HepG2 (cell line): ENCODE data around the gene CEP170. TPM values are rescaled to one million over a fixed set of nuclear protein-coding genes. Genes with fewer than 3 reads are reported as not detected.

ENCODE experiments used
- ARID4A ChIP-seq: sonication (generic); formaldehyde crosslinking; IDR thresholded peaks from 2 replicates; pipeline ENCODE4 v1.5.0; 2020; ENCODE audit warnings: mild to moderate bottlenecking, missing genetic modification reagents, borderline replicate concordance
- ASH2L ChIP-seq: fragments of 300-600, 200-600 bp; sonication (generic); IDR thresholded peaks from 2 replicates; pipeline ENCODE4 v1.7.0; 2017; ENCODE audit warnings: low read depth, mild to moderate bottlenecking, moderate library complexity, mixed read lengths, low read length; ENCODE audit not compliant: insufficient read length
- ATF1 ChIP-seq: IDR thresholded peaks from 2 replicates; pipeline ENCODE4 v1.6.1; 2016; ENCODE audit warnings: mild to moderate bottlenecking, control low read depth
- ESRRA ChIP-seq: sonication (generic); formaldehyde crosslinking; IDR thresholded peaks from 2 replicates; pipeline ENCODE4 v1.5.1; 2020; ENCODE audit warnings: mild to moderate bottlenecking, low read depth, missing genetic modification reagents
- FLYWCH1 ChIP-seq: sonication (generic); formaldehyde crosslinking; IDR thresholded peaks from 2 replicates; pipeline ENCODE4 v1.8.1; 2023; ENCODE audit warnings: mild to moderate bottlenecking, missing genetic modification reagents
- MAZ ChIP-seq, 2 experiments: sonication (generic) in 1 of 2; formaldehyde crosslinking in 1 of 2; IDR thresholded peaks; 2 replicates each; pipeline versions ENCODE4 v1.5.0 to v1.6.1; 2012 to 2020; ENCODE audit warnings: low read depth in 2 of 2, mild to moderate bottlenecking in 2 of 2, borderline replicate concordance in 1 of 2, improper control_type of control experiment in 1 of 2, low read length in 1 of 2, missing genetic modification reagents in 1 of 2, moderate library complexity in 1 of 2
- MED8 ChIP-seq: sonication (generic); formaldehyde crosslinking; IDR thresholded peaks from 2 replicates; pipeline ENCODE4 v1.8.1; 2023; ENCODE audit warnings: mild to moderate bottlenecking, missing genetic modification reagents; ENCODE audit not compliant: insufficient replicate concordance
- PHF20 ChIP-seq: sonication (generic); formaldehyde crosslinking; IDR thresholded peaks from 2 replicates; pipeline ENCODE4 v1.5.0; 2020; ENCODE audit warnings: mild to moderate bottlenecking, missing genetic modification reagents
- RAD21 ChIP-seq: fragments of 450-650 bp; formaldehyde crosslinking; IDR thresholded peaks from 2 replicates; pipeline ENCODE4 v1.5.0; 2020; ENCODE audit warnings: mild to moderate bottlenecking
- SRSF1 ChIP-seq: fragments of 200-400 bp; formaldehyde crosslinking; optimal IDR thresholded peaks from 2 replicates; pipeline ENCODE3; 2017; ENCODE audit warnings: mild to moderate bottlenecking, low read depth, low read length, moderate library complexity
- TFDP1 ChIP-seq: IDR thresholded peaks from 2 replicates; pipeline ENCODE4 v1.6.1; 2016; ENCODE audit warnings: missing compliant biosample characterization, missing genetic modification reagents, borderline replicate concordance
- TGIF2 ChIP-seq: IDR thresholded peaks from 2 replicates; pipeline ENCODE4 v1.6.1; 2016; ENCODE audit warnings: control low read depth, missing compliant biosample characterization
- YY1 ChIP-seq: IDR thresholded peaks from 2 replicates; pipeline ENCODE4 v1.6.1; 2011; ENCODE audit warnings: low read length, low read depth, moderate library complexity, mild to moderate bottlenecking; ENCODE audit not compliant: insufficient read depth, insufficient replicate concordance
- ZNF230 ChIP-seq: sonication (generic); formaldehyde crosslinking; IDR thresholded peaks from 2 replicates; pipeline ENCODE4 v1.4.0; 2020; ENCODE audit warnings: mild to moderate bottlenecking, missing genetic modification reagents
- ZNF549 ChIP-seq: sonication (generic); formaldehyde crosslinking; IDR thresholded peaks from 2 replicates; pipeline ENCODE4 v1.5.0; 2020; ENCODE audit warnings: missing genetic modification reagents
- ZNF577 ChIP-seq: sonication (generic); formaldehyde crosslinking; IDR thresholded peaks from 2 replicates; pipeline ENCODE4 v1.4.0; 2020; ENCODE audit warnings: mild to moderate bottlenecking, low read depth, missing genetic modification reagents, borderline replicate concordance
- polyA plus RNA-seq, 8 experiments: library from polyadenylated mRNA; depleted of rRNA in 3 of 8; stranded (reverse) in 7 of 8; unstranded in 1 of 8; fragments of >200 nt; fragmentation: Illumina TruSeq in 4 of 8; extraction: Trizol in 4 of 8; gene quantifications; 2 replicates each; pipeline versions ENCODE4 v1.2.1 to v1.2.3, GENCODE V29; 2011 to 2016; ENCODE audit warnings: low read depth in 4 of 8, missing spikeins in 1 of 8, mixed read lengths in 1 of 8; ENCODE audit not compliant: insufficient read depth in 1 of 8
- total RNA-seq, 5 experiments: library from RNA; depleted of rRNA; stranded (reverse); fragments of >200 nt; fragmentation: Illumina TruSeq; extraction: Trizol; gene quantifications; 2 replicates each; pipeline ENCODE4 v1.2.3, GENCODE V29; 2016; ENCODE audit warnings: low read depth in 1 of 5
- TF ChIP-seq, protein P1 (sequence below), 2 experiments: fragments of 450-650 bp in 1 of 2; sonication (generic) in 1 of 2; formaldehyde crosslinking; IDR thresholded peaks; 2 replicates each; pipeline versions ENCODE4 v1.5.0 to v1.8.0; 2020 to 2022; ENCODE audit warnings: mild to moderate bottlenecking in 1 of 2, missing genetic modification reagents in 1 of 2
- TF ChIP-seq, protein P2 (sequence below): sonication (generic); formaldehyde crosslinking; IDR thresholded peaks from 2 replicates; pipeline ENCODE4 v1.8.0; 2022; ENCODE audit warnings: missing genetic modification reagents, low read depth, mild to moderate bottlenecking, borderline replicate concordance
- TF ChIP-seq, protein P3 (sequence below): sonication (generic); formaldehyde crosslinking; IDR thresholded peaks from 2 replicates; pipeline ENCODE4 v1.8.0; 2023; ENCODE audit warnings: mild to moderate bottlenecking, missing genetic modification reagents

Gene CEP170
- total and polyA plus RNA-seq, 2 of the 13 experiments (the other 11 are each of a cell fraction or from before 2014, with no cell fraction given) = 23.0 to 28.6 TPM

- TF ChIP-seq ASH2L (peak; percentile 92), ZNF230 (no peak), ZNF577 (CRISPR knock-in tag) (no peak), PHF20 (CRISPR knock-in tag) (peak; percentile 83), ATF1 (CRISPR knock-in tag) (no peak), MED8 (CRISPR knock-in tag) (no peak), SRSF1 (peak; percentile 88), YY1 (peak; percentile 7), TGIF2 (CRISPR knock-in tag) (peak; percentile 58; the same call in 1 of the 2 replicates), FLYWCH1 (CRISPR knock-in tag) (no peak), ARID4A (CRISPR knock-in tag) (peak; percentile 91), MAZ (IDR thresholded peaks at IDR 0.05; ENCODE audit: borderline replicate concordance, low read depth, low read length) (peak; percentile 95), MAZ (CRISPR knock-in tag; IDR thresholded peaks at IDR 0.05; ENCODE audit: low read depth) (peak; percentile 37; the same call in 1 of the 2 replicates), TFDP1 (CRISPR knock-in tag) (peak; percentile 53; the same call in 1 of the 2 replicates), RAD21 (CRISPR knock-in tag) (0 out of 2 replicates have a peak, but pooled peaks have one; percentile 19), ESRRA (CRISPR knock-in tag) (no peak), ZNF549 (CRISPR knock-in tag) (0 out of 2 replicates have a peak, but pooled peaks have one; percentile 75)
- TF ChIP-seq, protein P1, sequence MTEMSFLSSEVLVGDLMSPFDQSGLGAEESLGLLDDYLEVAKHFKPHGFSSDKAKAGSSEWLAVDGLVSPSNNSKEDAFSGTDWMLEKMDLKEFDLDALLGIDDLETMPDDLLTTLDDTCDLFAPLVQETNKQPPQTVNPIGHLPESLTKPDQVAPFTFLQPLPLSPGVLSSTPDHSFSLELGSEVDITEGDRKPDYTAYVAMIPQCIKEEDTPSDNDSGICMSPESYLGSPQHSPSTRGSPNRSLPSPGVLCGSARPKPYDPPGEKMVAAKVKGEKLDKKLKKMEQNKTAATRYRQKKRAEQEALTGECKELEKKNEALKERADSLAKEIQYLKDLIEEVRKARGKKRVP (CRISPR knock-in tag; IDR thresholded peaks at IDR 0.05) = no peak
- TF ChIP-seq, protein P2, sequence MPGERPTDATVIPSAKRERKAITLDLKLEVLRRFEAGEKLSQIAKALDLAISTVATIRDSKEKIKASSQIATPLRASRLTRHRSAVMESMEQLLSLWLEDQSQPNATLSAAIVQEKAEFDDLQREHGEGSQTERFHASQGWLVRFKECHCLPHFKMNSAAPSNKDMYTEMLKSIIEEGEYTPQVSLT (CRISPR knock-in tag) = no peak
- TF ChIP-seq, protein P3, sequence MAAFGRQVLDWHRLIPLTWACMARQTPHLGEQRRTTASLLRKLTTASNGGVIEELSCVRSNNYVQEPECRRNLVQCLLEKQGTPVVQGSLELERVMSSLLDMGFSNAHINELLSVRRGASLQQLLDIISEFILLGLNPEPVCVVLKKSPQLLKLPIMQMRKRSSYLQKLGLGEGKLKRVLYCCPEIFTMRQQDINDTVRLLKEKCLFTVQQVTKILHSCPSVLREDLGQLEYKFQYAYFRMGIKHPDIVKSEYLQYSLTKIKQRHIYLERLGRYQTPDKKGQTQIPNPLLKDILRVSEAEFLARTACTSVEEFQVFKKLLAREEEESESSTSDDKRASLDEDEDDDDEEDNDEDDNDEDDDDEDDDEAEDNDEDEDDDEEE (CRISPR knock-in tag) = peak; percentile 80
These were observed 871 bp upstream of the CEP170 start, which contains the start of gene SDCCAG8 (continued) for GRCh38 chr1:243255791-243256512.
